ENCODE results near the gene DISC1.
"Not testable (repeated sequence)": the region's sequence is repeated elsewhere in the genome, so short reads cannot be mapped to it uniquely, and the experiment has no call there.

DISC1 gene

GRCh38 chr1:231666937-231667608 lies 40.5 kb downstream of the DISC1 start:
- in situ Hi-C loops (cut with MboI; ENCODE audit: low sequenced_read_pairs): no loop called here

GRCh38 chr1:231667896-231668506 lies 41.4 kb downstream of the DISC1 start:
- in situ Hi-C loops (cut with MboI; ENCODE audit: low sequenced_read_pairs): no loop called here

- in situ Hi-C loops (cut with MboI; ENCODE audit: low sequenced_read_pairs): no loop called here
These were observed 42.2 kb downstream of the DISC1 start for GRCh38 chr1:231668826-231669225.

- in situ Hi-C loops (cut with MboI; ENCODE audit: low sequenced_read_pairs): not testable (repeated sequence)
These were observed 43.5 kb downstream of the DISC1 start for GRCh38 chr1:231669864-231670621.

GRCh38 chr1:231670755-231671154 lies 44.2 kb downstream of the DISC1 start:
- in situ Hi-C loops (cut with MboI; ENCODE audit: low sequenced_read_pairs): no loop called here

- in situ Hi-C loops (cut with MboI; ENCODE audit: low sequenced_read_pairs): no loop called here
These were observed 48.0 kb downstream of the DISC1 start for GRCh38 chr1:231674575-231674974.

- in situ Hi-C loops (cut with MboI; ENCODE audit: low sequenced_read_pairs): no loop called here
These were observed 49.9 kb downstream of the DISC1 start for GRCh38 chr1:231676487-231676886.

- in situ Hi-C loops (cut with MboI; ENCODE audit: low sequenced_read_pairs): no loop called here
These were observed 50.9 kb downstream of the DISC1 start for GRCh38 chr1:231677442-231677841.

GRCh38 chr1:231678011-231678432 lies 51.4 kb downstream of the DISC1 start:
- in situ Hi-C loops (cut with MboI; ENCODE audit: low sequenced_read_pairs): no loop called here

GRCh38 chr1:231679109-231679508 lies 52.5 kb downstream of the DISC1 start:
- in situ Hi-C loops (cut with MboI; ENCODE audit: low sequenced_read_pairs): no loop called here

- in situ Hi-C loops (cut with MboI; ENCODE audit: low sequenced_read_pairs): no loop called here
These were observed 54.4 kb downstream of the DISC1 start for GRCh38 chr1:231681006-231681405.

- in situ Hi-C loops (cut with MboI; ENCODE audit: low sequenced_read_pairs): no loop called here
These were observed 56.2 kb downstream of the DISC1 start for GRCh38 chr1:231682779-231683178.

GRCh38 chr1:231683439-231684165 lies 57.0 kb downstream of the DISC1 start:
- in situ Hi-C loops (cut with MboI; ENCODE audit: low sequenced_read_pairs): no loop called here

GRCh38 chr1:231684356-231685244 lies 58.0 kb downstream of the DISC1 start:
- in situ Hi-C loops (cut with MboI; ENCODE audit: low sequenced_read_pairs): no loop called here

GRCh38 chr1:231686384-231686783 lies 59.8 kb downstream of the DISC1 start:
- in situ Hi-C loops (cut with MboI; ENCODE audit: low sequenced_read_pairs): no loop called here

- in situ Hi-C loops (cut with MboI; ENCODE audit: low sequenced_read_pairs): no loop called here
These were observed 62.4 kb downstream of the DISC1 start for GRCh38 chr1:231688989-231689388.

GRCh38 chr1:231690059-231690458 lies 63.5 kb downstream of the DISC1 start:
- in situ Hi-C loops (cut with MboI; ENCODE audit: low sequenced_read_pairs): no loop called here

- in situ Hi-C loops (cut with MboI; ENCODE audit: low sequenced_read_pairs): no loop called here
These were observed 65.1 kb downstream of the DISC1 start for GRCh38 chr1:231691618-231692259.

GRCh38 chr1:231693361-231694074 lies 66.9 kb downstream of the DISC1 start:
- in situ Hi-C loops (cut with MboI; ENCODE audit: low sequenced_read_pairs): no loop called here
